Adrenal gland (tissue), 12 donors: ENCODE measurements around the gene EIF4G3. TPM values are rescaled to one million over a fixed set of nuclear protein-coding genes. Genes with fewer than 3 reads are reported as not detected.
"Not testable (repeated sequence)": the region's sequence is repeated elsewhere in the genome, so short reads cannot be mapped to it uniquely, and the experiment has no call there.

Experiments
- DNase-seq, 7 donors: peaks; one replicate each; pipeline ENCODE4 v3.0.0-alpha.2; 2019 to 2020
- H3K27ac ChIP-seq, 5 donors: fragments of 200-600 bp; sonication (generic) in 4 of 5; 1 replicate in 3 of 5; 2 replicates in 2 of 5; pipeline versions ENCODE4 v1.5.1 to v1.8.0; 2016 to 2020; ENCODE audit warnings: mild to moderate bottlenecking in 1 of 5
- H3K27me3 ChIP-seq: fragments of 200-600 bp; 2 replicates; pipeline ENCODE4 v1.8.0; 2021
- H3K36me3 ChIP-seq, 2 donors: fragments of 200-600 bp; replicated peaks in 1 of 2; 1 replicate in 1 of 2; 2 replicates in 1 of 2; pipeline versions ENCODE4 v1.5.1 to v1.8.0; 2018 to 2022
- H3K4me1 ChIP-seq, 2 donors: fragments of 200-600 bp; replicated peaks in 1 of 2; 1 replicate in 1 of 2; 2 replicates in 1 of 2; pipeline versions ENCODE4 v1.5.1 to v1.8.0; 2018 to 2021
- H3K4me3 ChIP-seq, 4 donors: fragments of 200-600 bp; sonication (generic) in 3 of 4; one replicate each; pipeline ENCODE4 v1.5.1; 2016 to 2018
- H3K9me3 ChIP-seq, 3 donors: fragments of 200-600 bp; sonication (generic) in 1 of 3; replicated peaks in 1 of 3; 1 replicate in 2 of 3; 2 replicates in 1 of 3; pipeline versions ENCODE4 v1.5.1 to v1.8.0; 2016 to 2021
- CTCF ChIP-seq, 6 experiments: fragments of 450-650 bp in 4 of 6; fragments of 200-600 bp in 2 of 6; sonication (generic) in 1 of 6; IDR thresholded peaks; 1 replicate in 5 of 6; 2 replicates in 1 of 6; pipeline versions ENCODE4 v1.5.1 to v1.8.0; 2016 to 2021; ENCODE audit warnings: antibody characterized with exemption in 6 of 6, mild to moderate bottlenecking in 2 of 6, moderate library complexity in 1 of 6
- POLR2A ChIP-seq, 2 donors: fragments of 450-650 bp; IDR thresholded peaks; one replicate each; pipeline ENCODE4 v1.6.1; 2017; ENCODE audit warnings: antibody characterized with exemption in 2 of 2, mild to moderate bottlenecking in 2 of 2, moderate library complexity in 1 of 2
- WGBS, 4 donors: extraction: QIAGEN DNeasy Blood & Tissue Kit in 2 of 4; methylation state at CpG; one replicate each; pipeline versions ENCODE4 v1.1.5 to v1.1.7; 2013 to 2017; 5-methylcytosine and 5-hydroxymethylcytosine counted together
- intact Hi-C, 2 donors: fragments of 100-400 bp; cut with DNase I; formaldehyde crosslinking; loops; one replicate each; pipeline versions ENCODE4 v1.14.1 to v1.15.0; 2022 to 2023
- polyA plus RNA-seq, 3 donors: library from polyadenylated mRNA; stranded (reverse); fragments of 200-250 nt in 2 of 3; fragments of 350-450 nt in 1 of 3; fragmentation: Illumina TruSeq in 1 of 3; extraction: RNeasy Lipid Tissue Mini Kit (QIAGEN cat#74804) in 1 of 3; gene quantifications; one replicate each; pipeline ENCODE4 v1.2.3, GENCODE V29; 2013 to 2014
- total RNA-seq, 9 donors: library from RNA; depleted of rRNA in 4 of 9; stranded (reverse); fragments of >200 nt in 4 of 9; fragments of 120-200 nt in 1 of 9; fragmentation: NEBNext Ultra II Directional in 1 of 9; extraction: Animal tissue kit (Norgen Biotek cat#: 25700) in 1 of 9; gene quantifications; one replicate each; pipeline versions ENCODE4 v1.1.0 to v1.2.4, GENCODE V29; 2013 to 2023
- donor health status: healthy with polysubstance abuse.
- donor health status: Bipolar disorder and iron deficiency.
- donor health status: DM: yes; HTN: yes; CAD: no.
- donor health status: DM: no; HTN: no; CAD: no.
- donor health status: DM: no; HTN: no; CAD: no.
- donor health status: DM: yes; HTN: yes; CAD: no.

Gene EIF4G3
- total and polyA plus RNA-seq, 12 donors = 30.7 to 58.7 (median 51.6) TPM

- H3K9me3 ChIP-seq = no peaks in the 10 kb centered on the region
- intact Hi-C loops = no loop called here
- H3K4me3 ChIP-seq = no peak overlapping the region
- WGBS, 4 donors = 94 to 98% (median 96%) methylated on average over 2 of the region's 2 CpGs
- H3K27me3 ChIP-seq = no peaks in the 10 kb centered on the region
- H3K4me1 ChIP-seq = no peaks in the 10 kb centered on the region
- no peak for DNase-seq
- H3K36me3 ChIP-seq = no peaks in the 10 kb centered on the region
- H3K27ac ChIP-seq = no peak overlapping the region
- TF ChIP-seq CTCF (IDR thresholded peaks at IDR 0.05) = no peak
Observed at GRCh38 chr1:20913242-20913641, 263.5 kb downstream of the EIF4G3 start.

- H3K27me3 ChIP-seq, H3K27ac ChIP-seq, H3K36me3 ChIP-seq, H3K4me1 ChIP-seq, H3K9me3 ChIP-seq, H3K4me3 ChIP-seq, DNase-seq, intact Hi-C loops: not testable (repeated sequence)
- WGBS, 4 donors = 83 to 100% (median 96%) methylated on average over 1 to 2 of the region's 2 CpGs
Observed at GRCh38 chr1:20907526-20907925, 269.2 kb downstream of the EIF4G3 start.

GRCh38 chr1:20903437-20903836, 273.3 kb downstream of the EIF4G3 start:
- DNase-seq = no peak
- no peak overlapping the region for H3K27ac ChIP-seq
- H3K27me3 ChIP-seq = no peaks in the 10 kb centered on the region
- intact Hi-C loops = no loop called here
- 87 to 90% (median 89%) methylated on average over 2 of the region's 2 CpGs for WGBS, 4 donors
- H3K4me1 ChIP-seq = no peaks in the 10 kb centered on the region
- no peak for TF ChIP-seq CTCF (IDR thresholded peaks at IDR 0.05)
- no peak for TF ChIP-seq POLR2A (IDR thresholded peaks at IDR 0.05)
- no peaks in the 10 kb centered on the region for H3K9me3 ChIP-seq
- no peak overlapping the region for H3K4me3 ChIP-seq
- H3K36me3 ChIP-seq = peaks cover 0 to 5% of the 10 kb centered on the region in 2 donors

- H3K27me3 ChIP-seq = no peaks in the 10 kb centered on the region
- peaks cover 0 to 7% of the 10 kb centered on the region in 2 donors for H3K4me1 ChIP-seq
- no peak overlapping the region for H3K4me3 ChIP-seq
- H3K27ac ChIP-seq = no peak overlapping the region
- intact Hi-C loops = no loop called here
- peaks cover 0 to 5% of the 10 kb centered on the region in 2 donors for H3K36me3 ChIP-seq
- no peaks in the 10 kb centered on the region for H3K9me3 ChIP-seq
- DNase-seq = no peak
- no peak for TF ChIP-seq CTCF (IDR thresholded peaks at IDR 0.05)
- TF ChIP-seq POLR2A (IDR thresholded peaks at IDR 0.05) = no peak
Observed at GRCh38 chr1:20900056-20900455, 276.6 kb downstream of the EIF4G3 start.

GRCh38 chr1:20899154-20899972, 277.3 kb downstream of the EIF4G3 start:
- H3K36me3 ChIP-seq = peaks cover 0 to 5% of the 10 kb centered on the region in 2 donors
- no peak overlapping the region for H3K4me3 ChIP-seq
- DNase-seq = no peak
- H3K27ac ChIP-seq = no peak overlapping the region
- peaks cover 0 to 11% of the 10 kb centered on the region in 2 donors for H3K4me1 ChIP-seq
- H3K27me3 ChIP-seq = no peaks in the 10 kb centered on the region
- WGBS, 4 donors = 91 to 95% (median 94%) methylated on average over 5 of the region's 5 CpGs
- H3K9me3 ChIP-seq = no peaks in the 10 kb centered on the region
- TF ChIP-seq CTCF (IDR thresholded peaks at IDR 0.05) (no peak), POLR2A (IDR thresholded peaks at IDR 0.05) (no peak)
- intact Hi-C loops = no loop called here
